Measurements from ENCODE around the gene DHDDS. TPM values are rescaled to one million over a fixed set of nuclear protein-coding genes. Genes with fewer than 3 reads are reported as not detected.

Gene DHDDS
- total RNA-seq, 2 donors from 2014 or later, result 32.4 to 38.8 TPM

DNA sequence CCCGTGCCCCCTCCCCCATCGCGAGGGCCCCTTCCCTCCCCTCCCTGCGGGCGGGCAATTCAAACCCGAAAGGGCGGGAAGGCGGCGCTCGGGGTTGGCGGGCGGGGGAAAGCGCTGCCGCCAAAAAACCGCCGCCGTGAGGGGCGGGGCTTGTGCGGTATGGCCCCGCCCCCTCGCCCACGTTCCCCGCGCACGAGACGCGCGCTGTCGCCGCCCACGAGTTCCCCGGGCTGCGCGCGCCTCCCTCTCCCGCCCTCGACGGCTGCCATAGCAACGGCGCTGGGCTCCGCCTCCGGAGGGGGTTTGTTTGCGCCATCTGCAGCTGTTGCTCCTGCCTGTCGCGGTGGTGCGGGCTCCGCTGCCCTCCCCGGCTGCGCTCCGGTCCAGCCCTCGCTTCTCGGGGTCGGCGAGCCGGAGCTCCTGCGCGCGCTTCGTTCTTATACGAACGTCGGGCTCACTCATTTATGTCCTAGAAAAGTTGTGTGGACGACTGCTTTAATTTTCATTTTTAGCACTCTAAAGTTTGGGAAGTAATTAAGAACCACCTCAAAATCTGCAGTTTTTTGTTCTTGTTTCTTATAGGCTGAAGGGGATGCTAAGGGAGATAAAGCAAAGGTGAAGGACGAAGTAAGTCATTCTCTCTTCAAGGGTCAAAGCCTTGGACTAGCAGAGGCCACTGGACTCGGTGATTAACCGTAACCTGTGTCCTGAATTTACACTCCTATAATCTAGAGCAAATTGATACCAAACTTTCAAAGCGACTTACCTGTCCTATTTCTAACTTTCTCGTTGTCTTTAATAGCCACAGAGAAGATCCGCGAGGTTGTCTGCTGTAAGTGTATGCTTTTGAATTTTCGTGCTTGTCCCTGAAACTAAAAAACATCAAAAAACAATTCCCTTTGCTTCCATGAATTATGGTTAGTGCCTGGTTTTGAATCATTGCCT, 41.1 kb downstream of the DHDDS start:
- H3K9me3 ChIP-seq (ENCODE audit: control insufficient read depth, low read length, poor library complexity, severe bottlenecking), result no peaks in the 10 kb centered on the region
- no peaks in the 10 kb centered on the region for H3K36me3 Mint-ChIP-seq (ENCODE audit: low read depth)
- peak; percentile 96 to 97 (median 96) for DNase-seq
- ATAC-seq, result peak; percentile 80
- H3K4me1 Mint-ChIP-seq, result peaks cover 25% of the 10 kb centered on the region
- no peaks in the 10 kb centered on the region for H3K27me3 Mint-ChIP-seq
- peak overlapping the region; percentile 92 for H3K4me3 Mint-ChIP-seq
- H3K27ac Mint-ChIP-seq, result peak overlapping the region; percentile 93

GRCh38 chr1:26474818-26475217, 42.7 kb downstream of the DHDDS start:
- Mint-ChIP-seq H3K27ac (peak overlapping the region; percentile 93), H3K27me3 (no peaks in the 10 kb centered on the region), H3K36me3 (ENCODE audit: low read depth) (no peaks in the 10 kb centered on the region), H3K4me3 (peak overlapping the region; percentile 55), H3K4me1 (peaks cover 29% of the 10 kb centered on the region)
- DNase-seq (no peak), ATAC-seq (no peak)
- no peaks in the 10 kb centered on the region for H3K9me3 ChIP-seq (ENCODE audit: control insufficient read depth, low read length, poor library complexity, severe bottlenecking)

GRCh38 chr1:26475989-26476388, 43.9 kb downstream of the DHDDS start:
- H3K36me3 Mint-ChIP-seq (ENCODE audit: low read depth), result no peaks in the 10 kb centered on the region
- peak overlapping the region; percentile 76 for H3K27ac Mint-ChIP-seq
- H3K27me3 Mint-ChIP-seq, result no peaks in the 10 kb centered on the region

DNA sequence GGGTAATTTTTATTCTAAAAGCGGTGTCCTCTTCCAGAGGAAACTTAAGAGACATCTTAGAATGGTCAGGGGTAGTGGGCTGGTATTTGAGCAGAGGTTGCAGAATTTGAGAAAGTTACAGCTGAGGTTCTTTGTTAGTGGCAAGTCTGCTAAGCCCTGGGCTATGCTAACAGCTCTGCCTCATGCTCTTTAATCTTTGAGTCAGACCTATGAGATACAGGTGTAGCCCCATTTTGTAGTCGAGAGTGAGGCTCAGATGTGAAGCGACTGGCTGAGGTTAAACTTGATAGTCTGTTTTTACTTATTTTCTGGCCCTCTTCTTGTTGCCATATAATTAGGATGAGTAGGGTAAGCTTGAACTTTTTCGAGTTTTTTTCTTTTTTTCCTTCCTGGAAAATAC, 44.8 kb downstream of the DHDDS start:
- no peaks in the 10 kb centered on the region for H3K27me3 Mint-ChIP-seq
- ATAC-seq, result no peak
- no peak overlapping the region for H3K4me3 Mint-ChIP-seq
- no peak for DNase-seq
- H3K4me1 Mint-ChIP-seq, result peaks cover 16% of the 10 kb centered on the region
- H3K9me3 ChIP-seq (ENCODE audit: control insufficient read depth, low read length, poor library complexity, severe bottlenecking), result no peaks in the 10 kb centered on the region
- H3K27ac Mint-ChIP-seq, result peak overlapping the region; percentile 76
- no peaks in the 10 kb centered on the region for H3K36me3 Mint-ChIP-seq (ENCODE audit: low read depth)

More at GRCh38 chr1:26475989-26476388, 43.9 kb downstream of the DHDDS start:
- Mint-ChIP-seq H3K4me3 (no peak overlapping the region), H3K4me1 (peaks cover 22% of the 10 kb centered on the region)
- DNase-seq (no peak), ATAC-seq (no peak)
- no peaks in the 10 kb centered on the region for H3K9me3 ChIP-seq (ENCODE audit: control insufficient read depth, low read length, poor library complexity, severe bottlenecking)

DNA sequence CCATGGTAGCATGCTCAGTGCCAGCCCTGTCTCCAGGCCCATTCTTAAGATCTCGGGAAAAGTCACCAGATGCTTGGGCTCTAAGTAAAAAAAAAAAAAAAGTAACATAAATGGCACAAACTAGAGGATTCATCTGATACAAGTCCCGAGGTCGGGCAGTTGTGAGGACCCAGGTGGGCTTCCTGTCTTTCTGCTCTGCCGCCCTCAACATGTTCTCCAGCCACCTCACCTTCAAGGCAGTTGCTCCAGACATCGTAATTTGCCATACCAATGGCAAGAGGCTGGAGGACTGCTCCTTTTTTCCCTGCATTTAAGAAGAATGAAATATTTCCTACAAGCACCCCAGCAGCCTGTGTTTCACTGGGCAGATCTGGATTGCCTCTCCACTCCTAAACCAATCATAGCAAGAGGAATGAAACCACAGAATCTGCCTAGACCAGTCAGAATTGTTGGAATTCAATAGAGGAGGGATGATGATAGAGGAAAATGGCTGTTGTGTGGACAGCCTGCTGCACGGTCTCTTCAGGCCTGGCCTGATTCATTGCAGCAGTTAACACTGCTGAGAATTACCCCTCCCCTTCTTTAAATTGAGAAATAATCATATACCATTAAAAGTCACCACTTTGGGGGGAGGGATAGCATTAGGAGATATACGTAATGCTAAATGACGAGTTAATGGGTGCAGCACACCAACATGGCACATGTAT, 45.5 kb downstream of the DHDDS start:
- H3K27me3 Mint-ChIP-seq, result no peaks in the 10 kb centered on the region
- H3K36me3 Mint-ChIP-seq (ENCODE audit: low read depth), result no peaks in the 10 kb centered on the region
- H3K4me3 Mint-ChIP-seq, result no peak overlapping the region

DNA sequence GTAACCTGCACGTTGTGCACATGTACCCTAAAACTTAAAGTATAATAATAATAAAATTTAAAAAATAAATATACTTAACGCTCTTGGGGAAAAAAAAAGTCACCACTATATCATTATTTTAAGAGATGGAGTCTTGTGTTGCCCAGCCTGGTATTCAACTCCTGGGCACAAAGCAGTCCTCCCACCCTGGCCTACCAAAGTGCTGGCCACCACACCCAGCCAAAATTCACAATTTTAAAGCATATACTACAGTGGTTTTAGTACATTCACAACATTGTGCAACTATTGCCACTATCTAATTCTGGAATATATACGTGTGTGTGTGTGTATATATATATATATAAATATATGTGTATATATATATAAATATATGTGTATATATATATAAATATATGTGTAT, 46.0 kb downstream of the DHDDS start:
- no peak for DNase-seq
- Mint-ChIP-seq H3K27ac (no peak overlapping the region), H3K4me3 (no peak overlapping the region), H3K4me1 (peaks cover 21% of the 10 kb centered on the region), H3K36me3 (ENCODE audit: low read depth) (no peaks in the 10 kb centered on the region), H3K27me3 (no peaks in the 10 kb centered on the region)
- ATAC-seq, result no peak
- H3K9me3 ChIP-seq (ENCODE audit: control insufficient read depth, low read length, poor library complexity, severe bottlenecking), result no peaks in the 10 kb centered on the region

More for the DNA sequence above, 45.5 kb downstream of the DHDDS start:
- Mint-ChIP-seq H3K27ac (peak overlapping the region; percentile 76), H3K4me1 (peaks cover 16% of the 10 kb centered on the region)
- ATAC-seq (no peak), DNase-seq (no peak)
- H3K9me3 ChIP-seq (ENCODE audit: control insufficient read depth, low read length, poor library complexity, severe bottlenecking), result no peaks in the 10 kb centered on the region

- Mint-ChIP-seq H3K36me3 (ENCODE audit: low read depth) (no peaks in the 10 kb centered on the region), H3K4me1 (peaks cover 15% of the 10 kb centered on the region), H3K27ac (peak overlapping the region; percentile 54), H3K27me3 (no peaks in the 10 kb centered on the region), H3K4me3 (no peak overlapping the region)
- H3K9me3 ChIP-seq (ENCODE audit: control insufficient read depth, low read length, poor library complexity, severe bottlenecking), result no peaks in the 10 kb centered on the region
- DNase-seq, result no peak
- no peak for ATAC-seq
Observed at GRCh38 chr1:26478988-26479387, 46.9 kb downstream of the DHDDS start.

- no peak for DNase-seq
- H3K36me3 Mint-ChIP-seq (ENCODE audit: low read depth), result no peaks in the 10 kb centered on the region
Observed at GRCh38 chr1:26482921-26483320, 50.8 kb downstream of the DHDDS start.

DNA sequence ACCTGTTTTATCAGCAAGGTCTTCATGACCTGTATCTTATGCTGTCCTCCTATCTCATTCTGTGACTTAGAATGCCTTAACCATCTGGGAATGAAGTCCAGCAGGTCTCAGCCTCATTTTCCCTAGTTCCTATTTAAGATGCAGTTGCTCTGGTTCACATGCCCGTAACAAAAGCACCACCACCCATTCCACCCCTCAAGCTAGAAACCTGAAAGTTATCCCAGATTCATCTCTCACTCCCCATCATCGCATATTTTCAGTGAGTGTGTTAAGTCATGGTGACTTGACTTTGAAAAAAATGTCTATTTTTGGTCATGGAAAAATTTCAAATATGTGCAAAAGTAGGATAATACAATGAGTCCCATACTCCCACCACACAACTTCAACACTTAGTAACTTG, 51.9 kb downstream of the DHDDS start:
- H3K9me3 ChIP-seq (ENCODE audit: control insufficient read depth, low read length, poor library complexity, severe bottlenecking), result no peaks in the 10 kb centered on the region
- no peak overlapping the region for H3K4me3 Mint-ChIP-seq
- H3K27ac Mint-ChIP-seq, result peak overlapping the region; percentile 69
- H3K4me1 Mint-ChIP-seq, result peaks cover 13% of the 10 kb centered on the region
- no peaks in the 10 kb centered on the region for H3K27me3 Mint-ChIP-seq
- no peak for ATAC-seq
- H3K36me3 Mint-ChIP-seq (ENCODE audit: low read depth), result no peaks in the 10 kb centered on the region
- DNase-seq, result no peak

More at GRCh38 chr1:26482921-26483320, 50.8 kb downstream of the DHDDS start:
- no peaks in the 10 kb centered on the region for H3K27me3 Mint-ChIP-seq
- no peak for ATAC-seq
- no peak overlapping the region for H3K4me3 Mint-ChIP-seq
- no peaks in the 10 kb centered on the region for H3K9me3 ChIP-seq (ENCODE audit: control insufficient read depth, low read length, poor library complexity, severe bottlenecking)
- H3K27ac Mint-ChIP-seq, result peak overlapping the region; percentile 69
- H3K4me1 Mint-ChIP-seq, result peaks cover 16% of the 10 kb centered on the region

DNA sequence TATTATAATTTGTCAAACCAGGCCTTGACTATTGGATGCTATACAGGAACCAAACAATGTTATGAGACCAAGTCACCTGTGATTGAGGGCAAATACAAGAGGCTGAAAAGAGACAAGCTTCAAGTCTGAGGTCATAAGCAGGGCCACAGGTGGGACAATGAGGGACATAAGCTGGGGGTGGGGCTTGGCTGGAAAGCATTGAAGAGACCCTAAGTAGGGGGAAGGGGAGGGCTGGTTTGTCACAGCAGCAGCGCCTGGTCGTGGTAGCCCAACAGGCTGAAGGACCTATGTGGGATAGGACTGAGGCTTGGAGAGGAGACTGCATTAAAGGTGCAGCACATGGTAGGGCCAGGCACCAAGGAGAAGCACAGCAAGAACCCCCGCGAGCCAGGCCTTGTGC, 58.0 kb downstream of the DHDDS start:
- no peaks in the 10 kb centered on the region for H3K36me3 Mint-ChIP-seq (ENCODE audit: low read depth)
- DNase-seq (no peak), ATAC-seq (no peak)
- H3K9me3 ChIP-seq (ENCODE audit: control insufficient read depth, low read length, poor library complexity, severe bottlenecking), result no peaks in the 10 kb centered on the region
- H3K4me3 Mint-ChIP-seq, result no peak overlapping the region
- H3K4me1 Mint-ChIP-seq, result peaks cover 7% of the 10 kb centered on the region
- no peaks in the 10 kb centered on the region for H3K27me3 Mint-ChIP-seq
- H3K27ac Mint-ChIP-seq, result no peak overlapping the region

- Mint-ChIP-seq H3K36me3 (ENCODE audit: low read depth) (no peaks in the 10 kb centered on the region), H3K4me3 (no peak overlapping the region), H3K4me1 (peaks cover 9% of the 10 kb centered on the region), H3K27ac (peak overlapping the region; percentile 61), H3K27me3 (no peaks in the 10 kb centered on the region)
- no peak for ATAC-seq
- no peak for DNase-seq
- H3K9me3 ChIP-seq (ENCODE audit: control insufficient read depth, low read length, poor library complexity, severe bottlenecking), result no peaks in the 10 kb centered on the region
Observed at GRCh38 chr1:26493267-26493666, 61.1 kb downstream of the DHDDS start.

DNA sequence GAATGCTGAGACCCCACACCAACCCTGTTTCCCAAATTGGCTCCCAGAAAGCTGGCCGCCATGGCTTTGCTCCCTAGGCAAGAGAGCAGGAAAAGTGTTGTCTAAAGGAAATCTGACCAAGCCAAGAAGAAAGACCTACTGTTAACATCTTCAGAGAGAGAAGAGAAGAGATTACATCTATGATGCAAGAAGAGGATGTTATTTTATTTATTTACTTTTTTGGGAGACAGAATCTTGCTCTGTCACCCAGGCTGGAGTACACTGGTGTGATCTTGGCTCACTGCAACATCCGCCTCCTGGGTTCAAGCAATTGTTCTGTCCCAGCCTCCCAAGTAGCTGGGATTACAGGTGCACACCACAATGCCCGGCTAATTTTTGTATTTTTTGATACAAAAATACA, 61.8 kb downstream of the DHDDS start:
- Mint-ChIP-seq H3K27ac (peak overlapping the region; percentile 61), H3K36me3 (ENCODE audit: low read depth) (no peaks in the 10 kb centered on the region), H3K4me3 (no peak overlapping the region), H3K27me3 (no peaks in the 10 kb centered on the region), H3K4me1 (peaks cover 10% of the 10 kb centered on the region)
- ATAC-seq (no peak), DNase-seq (no peak)
- H3K9me3 ChIP-seq (ENCODE audit: control insufficient read depth, low read length, poor library complexity, severe bottlenecking), result no peaks in the 10 kb centered on the region

- Mint-ChIP-seq H3K27ac (no peak overlapping the region), H3K27me3 (no peaks in the 10 kb centered on the region), H3K36me3 (ENCODE audit: low read depth) (no peaks in the 10 kb centered on the region), H3K4me1 (peaks cover 14% of the 10 kb centered on the region), H3K4me3 (no peak overlapping the region)
- no peaks in the 10 kb centered on the region for H3K9me3 ChIP-seq (ENCODE audit: control insufficient read depth, low read length, poor library complexity, severe bottlenecking)
- ATAC-seq (no peak), DNase-seq (no peak)
Observed at GRCh38 chr1:26496861-26497260, 64.7 kb downstream of the DHDDS start.
